CD4-positive, alpha-beta T cell treated with Interleukin-12 subunit alpha and Interleukin-12 subunit beta, for 1 hour (primary cell): ENCODE data around the gene WNK4.

ENCODE experiments used
- DNase-seq: peaks from one replicate; pipeline ENCODE4 v3.0.0-alpha.2; 2020

Gene WNK4

GRCh38 chr17:42797067-42798007 lies 16.9 kb downstream of the WNK4 start:
- DNase-seq: no peak

GRCh38 chr17:42798011-42798382 lies 17.6 kb downstream of the WNK4 start:
- no peak for DNase-seq

GRCh38 chr17:42798383-42799380 lies 18.3 kb downstream of the WNK4 start, which contains the start of the genes CNTD1 and COA3:
Gene CNTD1 (plus strand): TSS chr17:42798861. CDS start chr17:42799068, 207 bp downstream.
Gene COA3 (minus strand): TSS chr17:42798704. CDS start chr17:42798681, 23 bp downstream.
- DNase-seq: peak; percentile 77

- no peak for DNase-seq
Observed at GRCh38 chr17:42803074-42803883, 22.9 kb downstream of the WNK4 start.

GRCh38 chr17:42804918-42805367 lies 24.5 kb downstream of the WNK4 start:
- DNase-seq: no peak

GRCh38 chr17:42806249-42806648 lies 25.8 kb downstream of the WNK4 start:
- no peak for DNase-seq

GRCh38 chr17:42809250-42809649 lies 28.8 kb downstream of the WNK4 start:
- DNase-seq: no peak

- DNase-seq: no peak
Observed at GRCh38 chr17:42814633-42815399, 34.4 kb downstream of the WNK4 start.

- DNase-seq: no peak
Observed at GRCh38 chr17:42817866-42818265, 37.5 kb downstream of the WNK4 start.

- DNase-seq: no peak
Observed at GRCh38 chr17:42818379-42818778, 38.0 kb downstream of the WNK4 start.

- DNase-seq: peak; percentile 70
Observed at GRCh38 chr17:42819939-42820535, 39.6 kb downstream of the WNK4 start.

- no peak for DNase-seq
Observed at GRCh38 chr17:42821176-42821575, 40.8 kb downstream of the WNK4 start.

GRCh38 chr17:42827472-42827871 lies 47.1 kb downstream of the WNK4 start:
- no peak for DNase-seq

- no peak for DNase-seq
Observed at GRCh38 chr17:42830971-42831370, 50.6 kb downstream of the WNK4 start.

- DNase-seq: no peak
Observed at GRCh38 chr17:42832213-42832933, 52.0 kb downstream of the WNK4 start.

GRCh38 chr17:42832934-42833766 lies 52.7 kb downstream of the WNK4 start, which contains the start of gene PSME3:
Gene PSME3 (plus strand): TSS chr17:42833397. CDS start chr17:42833632, 235 bp downstream.
- DNase-seq: peak; percentile 90

- DNase-seq: no peak
Observed at GRCh38 chr17:42833767-42834422, 53.5 kb downstream of the WNK4 start.

GRCh38 chr17:42835732-42836131 lies 55.3 kb downstream of the WNK4 start:
- DNase-seq: no peak
